ENCODE results near the gene ADCY7. TPM values are rescaled to one million over a fixed set of nuclear protein-coding genes. Genes with fewer than 3 reads are reported as not detected.
A peak's percentile ranks its signal among the peaks of the same experiment; 100 is the strongest.

ADCY7 gene
- total and polyA plus RNA-seq, 9 of the 15 experiments (the other 6 are each of a cell fraction or from before 2014, with no cell fraction given): 2.3 to 108 (median 28.6) TPM

- H3K79me2 ChIP-seq (ENCODE audit: control insufficient read depth, insufficient read depth, low read length): peaks cover 98% of the 10 kb centered on the region
- no peak overlapping the region for H2AFZ ChIP-seq (ENCODE audit: low read depth, low read length)
- H3K27me3 ChIP-seq (ENCODE audit: control insufficient read depth in 2 of 2, insufficient read depth in 2 of 2, low read length in 2 of 2): no peaks in the 10 kb centered on the region
- intact Hi-C loops (cut with micrococcal nuclease) (no loop called here), in situ Hi-C loops (cut with MboI) (no loop called here)
- peak overlapping the region in 1 of 2 experiments; percentile 62; a peak in 2 of 4 replicates for H3K9ac ChIP-seq (ENCODE audit: insufficient read depth in 1 of 2, low read depth in 2 of 2, low read length in 2 of 2)
- TF ChIP-seq HMG20A (CRISPR knock-in tag; conservative IDR thresholded peaks at IDR 0.05): no peak
- TF ChIP-seq HNRNPK (IDR thresholded peaks at IDR 0.05; ENCODE audit: low read depth, low read length, poor library complexity, severe bottlenecking): no peak
- no peak for TF ChIP-seq TAF15 (IDR thresholded peaks at IDR 0.05; ENCODE audit: low read depth, low read length)
- no peak for TF ChIP-seq BACH1 (tag; IDR thresholded peaks at IDR 0.05)
- no peak for TF ChIP-seq SNRNP70 (optimal IDR thresholded peaks at IDR 0.05; ENCODE audit: low read depth, low read length)
- no peak for TF ChIP-seq ZBTB2 (IDR thresholded peaks at IDR 0.05)
- TF ChIP-seq CHAMP1 (IDR thresholded peaks at IDR 0.05): no peak
- TF ChIP-seq MYBL2 (IDR thresholded peaks at IDR 0.05; ENCODE audit: low read depth): no peak
- TF ChIP-seq MYBL2 (CRISPR knock-in tag; IDR thresholded peaks at IDR 0.05; ENCODE audit: borderline replicate concordance): no peak
- no peak for TF ChIP-seq JUN (IDR thresholded peaks at IDR 0.05; ENCODE audit: borderline replicate concordance, low read depth, low read length)
- no peak for TF ChIP-seq JUN (CRISPR knock-in tag; IDR thresholded peaks at IDR 0.05; ENCODE audit: borderline replicate concordance)
- TF ChIP-seq ZNF76 (CRISPR knock-in tag; IDR thresholded peaks at IDR 0.05; ENCODE audit: borderline replicate concordance): no peak
- no peak overlapping the region for H3K4me3 ChIP-seq
- WGBS (ENCODE audit: insufficient coverage, low coverage, missing lambda C conversion rate): 94% methylated on average over 2 of the region's 3 CpGs
- H4K20me1 ChIP-seq (replicated peaks; ENCODE audit: control insufficient read depth, insufficient read depth, low read length): peaks cover 31% of the 10 kb centered on the region
- no peak overlapping the region for H3K27ac ChIP-seq (ENCODE audit: extremely low read depth, low read depth, low read length)
- DNase-seq (ENCODE audit: extremely low read depth in 1 of 4, low spot score in 3 of 4) (no peak), ATAC-seq (no peak), FAIRE-seq (no peak)
- peaks cover 44 to 66% of the 10 kb centered on the region in 2 experiments for H3K4me1 ChIP-seq (replicated peaks in 1 of 2; ENCODE audit: control insufficient read depth in 2 of 2, insufficient read depth in 2 of 2, low read length in 2 of 2)
- peaks cover 6% of the 10 kb centered on the region for H3K9me1 ChIP-seq (ENCODE audit: control insufficient read depth, insufficient read depth, low read length)
- no peaks in the 10 kb centered on the region for H3K9me3 ChIP-seq (replicated peaks; ENCODE audit: control insufficient read depth, insufficient read depth, low read depth, low read length)
- ChIA-PET CTCF (ENCODE audit: low intra/inter-chr PET ratio) (no interaction called here), POLR2A (interaction anchor here (0.7 to 5.1 kb wide), 3 partner anchors 11 to 31 kb away, joined by 3 to 34 read pairs (median 3); no protein-coding TSS in a partner anchor)
- H3K4me2 ChIP-seq (ENCODE audit: insufficient read depth, low read length): no peak overlapping the region
- no TSS peak for BruUV-seq (replicated peaks)
- peaks cover 53% of the 10 kb centered on the region for H3K36me3 ChIP-seq (ENCODE audit: control insufficient read depth, insufficient read depth, low read length)
Measured at GRCh38 chr16:50275098-50275415, 8.7 kb downstream of the ADCY7 start.
